HG02588 (cell line): ENCODE data around the gene CCDC152.

Source experiments
- ATAC-seq: cut with Tn5 transposase; IDR thresholded peaks from one replicate; pipeline ENCODE4 v1.9.1; 2021; ENCODE audit warnings: mild to moderate bottlenecking, moderate library complexity; ENCODE audit not compliant: unreplicated experiment

CCDC152 gene

GRCh38 chr5:42779083-42779482, 22.5 kb downstream of the CCDC152 start:
- no peak for ATAC-seq

GRCh38 chr5:42781584-42781983, 25.0 kb downstream of the CCDC152 start:
- ATAC-seq, result no peak

- no peak for ATAC-seq
Observed at GRCh38 chr5:42784132-42784531, 27.5 kb downstream of the CCDC152 start.

GRCh38 chr5:42785756-42786155, 29.1 kb downstream of the CCDC152 start:
- ATAC-seq, result no peak

GRCh38 chr5:42787073-42787472, 30.5 kb downstream of the CCDC152 start:
- no peak for ATAC-seq

- no peak for ATAC-seq
Observed at GRCh38 chr5:42787845-42788244, 31.2 kb downstream of the CCDC152 start.

- ATAC-seq, result no peak
Observed at GRCh38 chr5:42791151-42791550, 34.5 kb downstream of the CCDC152 start.

- ATAC-seq, result no peak
Observed at GRCh38 chr5:42798284-42799240, 41.9 kb downstream of the CCDC152 start.

GRCh38 chr5:42799241-42799608, 42.6 kb downstream of the CCDC152 start:
- no peak for ATAC-seq

- ATAC-seq, result no peak
Observed at GRCh38 chr5:42799668-42800114, 43.1 kb downstream of the CCDC152 start.

GRCh38 chr5:42800748-42801330, 44.2 kb downstream of the CCDC152 start:
- no peak for ATAC-seq

- ATAC-seq, result no peak
Observed at GRCh38 chr5:42801516-42802166, 45.0 kb downstream of the CCDC152 start.

- ATAC-seq, result no peak
Observed at GRCh38 chr5:42804717-42805339, 48.2 kb downstream of the CCDC152 start.

- ATAC-seq, result no peak
Observed at GRCh38 chr5:42806004-42806700, 49.5 kb downstream of the CCDC152 start.

GRCh38 chr5:42806701-42807262, 50.2 kb downstream of the CCDC152 start:
- ATAC-seq, result no peak

- no peak for ATAC-seq
Observed at GRCh38 chr5:42807722-42808447, 51.3 kb downstream of the CCDC152 start.

GRCh38 chr5:42808888-42809611, 52.4 kb downstream of the CCDC152 start:
- no peak for ATAC-seq

- ATAC-seq, result no peak
Observed at GRCh38 chr5:42810834-42811590, 54.4 kb downstream of the CCDC152 start.
